GM18520 (cell line): ENCODE data around the gene ZNF554.
"Not testable (repeated sequence)": the region's sequence is repeated elsewhere in the genome, so short reads cannot be mapped to it uniquely, and the experiment has no call there.

Experiments
- ATAC-seq: cut with Tn5 transposase; IDR thresholded peaks from one replicate; pipeline ENCODE4 v1.9.1; 2021; ENCODE audit not compliant: unreplicated experiment

Gene ZNF554

DNA sequence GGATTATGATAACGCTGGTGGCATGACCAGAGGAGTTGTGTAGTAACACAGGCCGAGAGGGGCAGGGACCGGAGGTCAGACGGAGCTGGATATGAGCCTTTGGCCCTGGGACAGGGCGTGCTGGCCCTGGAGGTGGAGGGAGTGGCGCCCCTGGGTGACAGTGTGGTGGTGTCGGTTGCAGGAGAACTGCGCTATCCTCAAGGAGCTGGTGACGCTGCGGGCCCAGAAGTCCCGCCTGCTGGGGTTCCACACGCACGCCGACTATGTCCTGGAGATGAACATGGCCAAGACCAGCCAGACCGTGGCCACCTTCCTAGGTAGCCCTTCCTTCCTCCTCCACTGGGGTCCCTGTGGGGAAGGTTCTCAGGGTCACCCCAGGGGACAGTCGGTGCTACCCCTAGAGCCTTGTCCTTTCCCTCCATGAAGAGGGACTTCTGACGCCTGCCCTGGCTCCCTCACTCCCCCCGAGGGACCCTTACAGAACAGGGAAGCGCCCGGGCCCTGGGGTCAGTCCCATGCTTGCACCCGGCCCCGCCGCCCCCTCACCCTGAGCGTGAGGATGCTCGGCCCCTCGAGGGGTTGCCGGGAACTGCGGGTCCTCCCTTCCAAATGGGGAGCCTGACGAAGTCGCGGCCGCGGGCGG lies 12.8 kb upstream of the ZNF554 start:
- ATAC-seq = no peak

DNA sequence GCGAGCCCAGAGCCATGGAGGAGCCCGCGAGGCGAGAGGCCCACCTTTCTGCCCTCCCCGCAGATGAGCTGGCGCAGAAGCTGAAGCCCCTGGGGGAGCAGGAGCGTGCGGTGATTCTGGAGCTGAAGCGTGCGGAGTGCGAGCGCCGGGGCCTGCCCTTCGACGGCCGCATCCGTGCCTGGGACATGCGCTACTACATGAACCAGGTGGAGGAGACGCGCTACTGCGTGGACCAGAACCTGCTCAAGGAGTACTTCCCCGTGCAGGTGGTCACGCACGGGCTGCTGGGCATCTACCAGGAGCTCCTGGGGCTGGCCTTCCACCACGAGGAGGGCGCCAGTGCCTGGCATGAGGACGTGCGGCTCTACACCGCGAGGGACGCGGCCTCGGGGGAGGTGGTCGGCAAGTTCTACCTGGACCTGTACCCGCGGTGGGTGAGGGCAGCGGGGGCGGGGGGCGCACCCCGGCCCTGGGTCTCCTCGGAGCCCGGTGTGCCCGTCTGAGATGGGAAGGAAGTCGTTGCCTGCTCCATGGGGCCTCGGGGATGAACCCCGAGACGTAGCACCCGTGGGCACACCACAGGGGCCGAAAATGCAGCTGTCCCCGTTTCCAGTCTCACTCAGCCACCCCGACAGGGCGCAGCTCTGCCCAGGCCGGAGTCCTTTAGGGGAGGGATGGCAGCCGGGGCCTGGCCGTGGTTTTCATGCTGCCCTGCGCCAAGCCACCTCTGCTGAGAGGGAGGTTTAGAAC lies 12.1 kb upstream of the ZNF554 start:
- no peak for ATAC-seq

- ATAC-seq = no peak
These were observed 11.3 kb upstream of the ZNF554 start for GRCh38 chr19:2808129-2808941.

- ATAC-seq = no peak
These were observed 10.1 kb upstream of the ZNF554 start for GRCh38 chr19:2809387-2810140.

DNA sequence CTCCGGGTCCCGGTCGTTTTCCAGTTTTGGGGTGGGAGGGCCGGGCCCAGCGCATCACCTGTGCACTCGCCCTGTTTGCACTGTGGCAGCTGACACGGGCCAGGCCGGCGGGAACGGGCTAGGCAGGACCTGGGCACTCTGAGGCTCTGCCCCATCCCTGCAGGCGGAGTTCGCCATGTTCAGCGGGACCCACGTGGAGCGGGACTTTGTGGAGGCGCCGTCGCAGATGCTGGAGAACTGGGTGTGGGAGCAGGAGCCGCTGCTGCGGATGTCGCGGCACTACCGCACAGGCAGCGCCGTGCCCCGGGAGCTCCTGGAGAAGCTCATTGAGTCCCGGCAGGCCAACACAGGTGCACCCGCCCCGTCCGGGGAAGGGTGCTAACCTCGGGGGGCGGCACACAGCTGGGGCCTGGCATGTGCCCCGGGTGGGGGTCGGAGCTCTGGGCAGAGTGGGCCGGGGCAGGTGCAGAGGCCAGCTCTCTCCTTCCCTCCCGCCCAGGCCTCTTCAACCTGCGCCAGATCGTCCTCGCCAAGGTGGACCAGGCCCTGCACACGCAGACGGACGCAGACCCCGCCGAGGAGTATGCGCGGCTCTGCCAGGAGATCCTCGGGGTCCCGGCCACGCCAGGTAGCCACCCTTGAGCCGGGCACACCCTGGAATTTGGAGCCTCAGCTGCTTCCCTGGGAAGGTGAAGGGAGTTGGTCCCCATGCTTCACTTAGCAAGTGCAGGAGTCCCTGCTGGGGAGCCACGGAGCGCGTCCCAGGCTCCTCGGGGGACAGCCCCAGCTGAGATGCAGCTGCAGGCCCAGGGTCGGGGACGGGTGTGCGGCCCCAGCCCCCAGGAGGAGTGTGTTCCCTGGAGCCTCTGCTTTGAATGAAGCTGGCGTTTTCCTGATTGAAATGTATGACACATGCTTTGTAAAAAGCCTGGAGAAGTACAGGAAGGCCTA lies 9.3 kb upstream of the ZNF554 start:
- no peak for ATAC-seq

DNA sequence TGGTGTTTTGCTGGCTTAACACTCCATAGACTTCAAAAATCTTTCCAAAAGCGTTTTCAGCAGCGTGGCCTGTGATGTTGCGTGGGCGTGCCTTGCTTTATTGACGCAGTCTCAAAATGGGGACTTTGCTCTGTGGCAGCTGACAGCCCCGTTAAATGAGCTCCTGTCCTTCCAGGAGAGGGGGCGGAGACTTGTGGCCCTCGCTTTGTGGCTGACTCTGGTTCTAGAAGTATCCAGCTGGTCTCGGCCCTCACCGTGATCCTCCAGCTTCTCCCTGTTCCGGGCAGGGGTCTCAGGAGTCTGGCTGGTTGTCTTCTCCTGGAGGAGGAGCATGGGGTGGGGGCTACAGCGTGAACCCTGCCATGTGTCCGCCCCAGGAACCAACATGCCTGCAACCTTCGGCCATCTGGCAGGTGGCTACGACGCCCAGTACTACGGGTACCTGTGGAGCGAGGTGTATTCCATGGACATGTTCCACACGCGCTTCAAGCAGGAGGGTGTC lies 8.4 kb upstream of the ZNF554 start:
- no peak for ATAC-seq

GRCh38 chr19:2811735-2812413 lies 7.8 kb upstream of the ZNF554 start:
- no peak for ATAC-seq

DNA sequence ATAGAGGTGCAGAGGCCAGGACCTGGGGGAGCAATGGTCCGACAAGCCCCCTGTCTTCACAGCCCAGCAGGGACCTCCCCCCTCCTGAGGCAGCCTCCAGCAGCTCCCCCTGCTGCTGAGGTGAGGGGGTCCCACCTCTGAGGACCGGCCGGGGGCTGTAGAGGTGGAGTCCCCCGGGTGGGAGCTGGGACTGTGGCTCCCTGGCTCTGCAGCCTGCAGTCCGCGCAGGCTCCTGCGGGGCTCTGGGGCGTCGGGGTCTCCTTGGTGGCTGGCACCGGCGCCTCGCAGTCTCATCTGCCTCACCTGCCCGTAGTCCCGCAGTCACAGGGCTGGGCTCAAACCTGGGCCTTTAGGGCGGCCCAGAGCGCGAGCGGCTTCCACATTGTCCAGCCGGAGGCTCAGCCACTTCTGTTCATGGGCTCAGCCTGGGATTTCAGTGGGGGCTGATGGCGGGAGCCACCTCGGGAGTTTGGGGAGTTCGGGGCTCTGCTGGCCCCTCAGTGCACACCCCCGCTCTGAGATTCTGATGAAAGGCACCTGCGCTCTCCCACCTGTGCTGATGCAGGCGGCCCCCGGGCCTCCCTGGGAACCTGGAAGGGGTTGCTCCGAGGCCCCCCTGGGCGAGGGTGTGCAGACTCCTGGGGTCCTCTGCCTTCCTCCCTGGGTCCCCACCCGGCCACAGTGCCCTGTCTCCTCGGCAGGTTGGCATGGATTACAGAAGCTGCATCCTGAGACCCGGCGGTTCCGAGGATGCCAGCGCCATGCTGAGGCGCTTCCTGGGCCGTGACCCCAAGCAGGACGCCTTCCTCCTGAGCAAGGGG lies 7.0 kb upstream of the ZNF554 start:
- ATAC-seq = no peak

- ATAC-seq = no peak
These were observed 6.2 kb upstream of the ZNF554 start for GRCh38 chr19:2813235-2814160.

- no peak for ATAC-seq
These were observed 5.2 kb upstream of the ZNF554 start for GRCh38 chr19:2814426-2814825.

DNA sequence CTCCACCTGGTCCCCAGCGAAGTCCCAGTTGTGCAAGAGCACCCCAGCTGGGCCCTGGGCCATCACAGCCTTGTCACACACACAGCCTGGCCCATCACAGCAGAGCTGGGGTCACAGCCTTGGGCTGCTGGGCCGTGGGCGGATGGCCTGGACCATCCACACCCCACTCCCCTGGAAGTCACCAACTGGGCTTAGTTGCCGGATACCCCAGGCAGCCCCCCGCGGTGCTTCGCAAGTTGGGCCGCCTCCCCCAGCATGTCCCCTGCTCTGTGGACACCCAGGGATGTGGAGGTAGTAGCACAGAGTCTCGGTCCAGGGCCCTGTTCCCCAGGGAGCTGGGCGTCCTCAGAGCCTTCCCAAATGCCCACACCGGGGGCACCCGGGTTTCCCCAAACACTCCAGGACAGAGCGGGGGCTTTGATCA lies 4.5 kb upstream of the ZNF554 start:
- ATAC-seq = no peak

DNA sequence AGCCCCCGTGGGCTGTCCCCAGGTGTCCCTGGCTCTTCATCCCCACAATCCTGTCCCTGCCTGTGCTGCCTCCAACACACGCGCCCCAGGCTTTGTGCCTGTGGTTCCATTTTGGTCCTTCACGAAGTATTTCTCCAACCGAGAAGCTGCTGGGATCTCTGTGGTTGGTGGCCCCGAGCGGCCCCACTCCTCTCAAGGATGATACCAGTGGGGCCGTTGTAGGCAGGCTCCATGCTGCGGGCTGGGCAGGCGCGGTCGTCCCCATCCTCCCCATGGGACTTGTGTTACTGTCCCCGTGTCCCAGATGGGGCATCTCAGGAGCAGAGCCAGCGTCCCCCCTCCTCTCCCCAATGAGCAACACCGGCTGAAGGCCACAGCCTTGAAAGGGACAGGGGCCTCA lies 3.7 kb upstream of the ZNF554 start:
- ATAC-seq = no peak

- no peak for ATAC-seq
These were observed 3.0 kb upstream of the ZNF554 start for GRCh38 chr19:2816641-2817040.

DNA sequence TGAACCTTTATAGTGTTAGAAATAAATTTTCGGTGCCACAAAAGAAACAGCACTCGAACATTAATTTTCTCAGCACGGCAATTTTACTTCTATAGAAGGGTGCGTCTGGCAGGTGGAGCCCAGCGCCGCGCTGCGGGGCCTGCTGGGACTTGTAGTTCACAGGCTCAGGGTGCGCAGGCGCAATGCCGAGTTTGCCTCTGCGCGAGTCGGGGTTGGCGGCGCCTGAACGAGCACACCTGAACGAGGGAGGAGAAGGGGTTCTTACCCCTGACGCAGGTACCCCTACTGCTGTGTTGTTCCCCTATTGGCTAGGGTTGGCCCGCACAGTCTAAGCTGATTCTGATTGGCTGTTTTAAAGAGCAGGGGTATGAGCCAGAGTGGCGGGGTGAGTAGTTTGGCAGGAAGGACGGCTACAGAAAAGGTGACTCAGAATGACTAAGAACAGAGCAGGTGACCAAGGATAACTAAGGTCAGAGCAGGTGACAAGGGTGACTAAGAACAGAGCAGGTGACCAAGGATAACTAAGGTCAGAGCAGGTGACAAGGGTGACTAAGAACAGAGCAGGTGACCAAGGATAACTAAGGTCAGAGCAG lies 2.3 kb upstream of the ZNF554 start:
- not testable (repeated sequence) for ATAC-seq

- no peak for ATAC-seq
These were observed 539 bp downstream of the ZNF554 start for GRCh38 chr19:2820112-2820702.

- ATAC-seq = no peak
These were observed 3.2 kb downstream of the ZNF554 start for GRCh38 chr19:2822846-2823245.

- ATAC-seq = no peak
These were observed 4.0 kb downstream of the ZNF554 start for GRCh38 chr19:2823646-2824045.
